HUDEP-2 (cell line): ENCODE measurements around the gene SEMA3C.

Experiments
- DNase-seq, 76 experiments: peaks; one replicate each; lab custom pipeline; 2025; ENCODE audit not compliant: unreplicated experiment in 76 of 76; lab: John Stamatoyannopoulos, UW

SEMA3C gene

GRCh38 chr7:80829527-80829926 lies 89.3 kb downstream of the SEMA3C start:
- DNase-seq = no peak

GRCh38 chr7:80827239-80827633 lies 91.6 kb downstream of the SEMA3C start:
- no peak for DNase-seq

- no peak for DNase-seq
Measured at GRCh38 chr7:80826520-80827238, 92.2 kb downstream of the SEMA3C start.

- no peak for DNase-seq
Measured at GRCh38 chr7:80825499-80825898, 93.4 kb downstream of the SEMA3C start.

GRCh38 chr7:80824253-80824652 lies 94.6 kb downstream of the SEMA3C start:
- no peak for DNase-seq

- DNase-seq = no peak
Measured at GRCh38 chr7:80823057-80823456, 95.8 kb downstream of the SEMA3C start.

- DNase-seq = no peak
Measured at GRCh38 chr7:80821771-80822319, 97.0 kb downstream of the SEMA3C start.

GRCh38 chr7:80819503-80819902 lies 99.3 kb downstream of the SEMA3C start:
- DNase-seq = no peak

GRCh38 chr7:80818181-80818580 lies 100.7 kb downstream of the SEMA3C start:
- DNase-seq = no peak

GRCh38 chr7:80816806-80817205 lies 102.0 kb downstream of the SEMA3C start:
- no peak for DNase-seq

GRCh38 chr7:80815733-80816132 lies 103.1 kb downstream of the SEMA3C start:
- DNase-seq = no peak

GRCh38 chr7:80809545-80809944 lies 109.3 kb downstream of the SEMA3C start:
- DNase-seq = no peak

GRCh38 chr7:80807166-80807900 lies 111.5 kb downstream of the SEMA3C start:
- DNase-seq = no peak

- DNase-seq = no peak
Measured at GRCh38 chr7:80806663-80807062, 112.2 kb downstream of the SEMA3C start.

GRCh38 chr7:80804589-80804988 lies 114.3 kb downstream of the SEMA3C start:
- no peak for DNase-seq

GRCh38 chr7:80802527-80802926 lies 116.3 kb downstream of the SEMA3C start:
- DNase-seq = no peak

- DNase-seq = no peak
Measured at GRCh38 chr7:80794631-80795573, 123.9 kb downstream of the SEMA3C start.

GRCh38 chr7:80791509-80791929 lies 127.3 kb downstream of the SEMA3C start:
- no peak for DNase-seq

- DNase-seq = no peak
Measured at GRCh38 chr7:80790877-80791276, 128.0 kb downstream of the SEMA3C start.

- no peak for DNase-seq
Measured at GRCh38 chr7:80787721-80788120, 131.1 kb downstream of the SEMA3C start.
